ENCODE measurements around the gene HOXA4. TPM values are rescaled to one million over a fixed set of nuclear protein-coding genes. Genes with fewer than 3 reads are reported as not detected.

Gene HOXA4
- total and polyA plus RNA-seq, 12 donors, result 3.3 to 12.6 (median 6.8) TPM

- Histone ChIP-seq H3K36me3 (replicated peaks in 1 of 2) (no peaks in the 10 kb centered on the region), H3K4me1 (replicated peaks in 1 of 2) (peaks cover 22 to 26% of the 10 kb centered on the region in 2 donors), H3K27ac (peak overlapping the region in 1 of 5 donors; percentile 95), H3K27me3 (no peaks in the 10 kb centered on the region), H3K4me3 (peak overlapping the region in 2 of 4 donors; percentile 51 to 76), H3K9me3 (replicated peaks in 1 of 3) (no peaks in the 10 kb centered on the region)
- DNase-seq, result peak in 1 of 7 donors; percentile 41
- no peak for TF ChIP-seq POLR2A (IDR thresholded peaks at IDR 0.05)
- WGBS, 4 donors, result 20 to 39% (median 27%) methylated on average over 15 to 33 of the region's 33 CpGs
- intact Hi-C loops (cut with DNase I), result loop anchor here in 1 of 2 donors (10.0 kb wide), 1 partner anchor 230 kb away; the partner anchor contains the start of gene SKAP2
These were observed 35.3 kb downstream of the HOXA4 start for GRCh38 chr7:27095050-27095896.

DNA sequence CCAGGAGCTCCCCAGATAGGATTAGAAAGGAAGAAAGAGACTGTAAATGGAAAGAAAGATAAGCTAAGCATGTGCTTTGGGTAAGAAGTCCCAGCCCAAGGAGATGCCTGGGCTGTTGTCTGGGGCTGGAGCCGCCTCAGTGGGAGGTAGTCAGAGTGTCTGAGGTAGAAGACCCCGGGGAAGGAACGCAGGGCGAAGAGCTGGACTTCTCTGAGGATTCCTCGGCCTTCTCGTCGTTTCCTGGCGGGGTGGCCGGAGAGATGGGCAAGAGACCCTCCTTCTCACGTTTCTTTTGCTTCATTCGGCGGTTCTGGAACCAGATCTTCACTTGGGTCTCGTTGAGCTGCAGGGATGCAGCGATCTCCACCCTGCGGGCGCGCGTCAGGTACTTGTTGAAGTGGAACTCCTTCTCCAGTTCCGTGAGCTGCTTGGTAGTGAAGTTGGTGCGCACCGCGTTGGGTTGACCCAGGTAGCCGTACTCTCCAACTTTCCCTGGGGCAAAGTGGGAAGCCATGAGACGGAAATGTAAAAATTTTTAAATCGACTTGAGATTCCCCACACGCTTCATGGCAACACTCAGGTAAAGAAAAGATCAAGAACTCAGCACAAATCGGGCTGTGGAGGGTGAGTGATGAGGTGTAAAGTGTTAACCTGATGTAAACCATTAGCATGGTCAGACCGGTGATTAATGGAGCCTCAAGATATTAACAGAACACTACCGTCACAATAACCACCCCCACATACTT is 36.1 kb downstream of the HOXA4 start:
- no peaks in the 10 kb centered on the region for H3K27me3 ChIP-seq
- H3K36me3 ChIP-seq (replicated peaks in 1 of 2), result no peaks in the 10 kb centered on the region
- H3K9me3 ChIP-seq (replicated peaks in 1 of 3), result no peaks in the 10 kb centered on the region
- intact Hi-C loops (cut with DNase I), result loop anchor here in 1 of 2 donors (10.0 kb wide), 1 partner anchor 230 kb away; the partner anchor contains the start of gene SKAP2
- no peak for DNase-seq
- no peak overlapping the region for H3K27ac ChIP-seq
- TF ChIP-seq CTCF (IDR thresholded peaks at IDR 0.05) (no peak), POLR2A (IDR thresholded peaks at IDR 0.05) (no peak)
- WGBS, 4 donors, result 81 to 87% (median 84%) methylated on average over 29 of the region's 29 CpGs
- peaks cover 22 to 25% of the 10 kb centered on the region in 2 donors for H3K4me1 ChIP-seq (replicated peaks in 1 of 2)
- H3K4me3 ChIP-seq, result no peak overlapping the region

GRCh38 chr7:27093184-27093895 is 37.2 kb downstream of the HOXA4 start:
- DNase-seq, result no peak
- WGBS, 4 donors, result 77 to 80% (median 79%) methylated on average over 6 of the region's 6 CpGs
- no peak overlapping the region for H3K4me3 ChIP-seq
- TF ChIP-seq CTCF (IDR thresholded peaks at IDR 0.05), result no peak
- TF ChIP-seq POLR2A (IDR thresholded peaks at IDR 0.05), result no peak
- peaks cover 14 to 20% of the 10 kb centered on the region in 2 donors for H3K4me1 ChIP-seq (replicated peaks in 1 of 2)
- H3K9me3 ChIP-seq (replicated peaks in 1 of 3), result no peaks in the 10 kb centered on the region
- peaks cover 2% of the 10 kb centered on the region for H3K27me3 ChIP-seq
- H3K36me3 ChIP-seq (replicated peaks in 1 of 2), result no peaks in the 10 kb centered on the region
- H3K27ac ChIP-seq, result no peak overlapping the region
- intact Hi-C loops (cut with DNase I), result loop anchor here in 1 of 2 donors (10.0 kb wide), 1 partner anchor 229 kb away; the partner anchor contains the start of gene SKAP2

- H3K4me3 ChIP-seq, result no peak overlapping the region
- 77 to 87% (median 83%) methylated on average over 1 of the region's 1 CpG for WGBS, 4 donors
- peaks cover 8% of the 10 kb centered on the region for H3K27me3 ChIP-seq
- intact Hi-C loops (cut with DNase I), result loop anchor here in 1 of 2 donors (10.0 kb wide), 1 partner anchor 228 kb away; the partner anchor contains the start of gene SKAP2
- H3K36me3 ChIP-seq (replicated peaks in 1 of 2), result no peaks in the 10 kb centered on the region
- no peak for DNase-seq
- H3K9me3 ChIP-seq (replicated peaks in 1 of 3), result no peaks in the 10 kb centered on the region
- peaks cover 8 to 15% of the 10 kb centered on the region in 2 donors for H3K4me1 ChIP-seq (replicated peaks in 1 of 2)
- no peak overlapping the region for H3K27ac ChIP-seq
- TF ChIP-seq CTCF (IDR thresholded peaks at IDR 0.05), result no peak
- no peak for TF ChIP-seq POLR2A (IDR thresholded peaks at IDR 0.05)
These were observed 37.8 kb downstream of the HOXA4 start for GRCh38 chr7:27092819-27093110.
